Right hindlimb (tissue), 1 donor: ENCODE results near the gene SSRP1.
A peak's percentile ranks its signal among the peaks of the same experiment; 100 is the strongest.
"Not testable (repeated sequence)": the region's sequence is repeated elsewhere in the genome, so short reads cannot be mapped to it uniquely, and the experiment has no call there.

Experiments used
- DNase-seq: peaks from one replicate; pipeline ENCODE4 v3.0.0-alpha.2; 2018

The SSRP1 gene

DNA sequence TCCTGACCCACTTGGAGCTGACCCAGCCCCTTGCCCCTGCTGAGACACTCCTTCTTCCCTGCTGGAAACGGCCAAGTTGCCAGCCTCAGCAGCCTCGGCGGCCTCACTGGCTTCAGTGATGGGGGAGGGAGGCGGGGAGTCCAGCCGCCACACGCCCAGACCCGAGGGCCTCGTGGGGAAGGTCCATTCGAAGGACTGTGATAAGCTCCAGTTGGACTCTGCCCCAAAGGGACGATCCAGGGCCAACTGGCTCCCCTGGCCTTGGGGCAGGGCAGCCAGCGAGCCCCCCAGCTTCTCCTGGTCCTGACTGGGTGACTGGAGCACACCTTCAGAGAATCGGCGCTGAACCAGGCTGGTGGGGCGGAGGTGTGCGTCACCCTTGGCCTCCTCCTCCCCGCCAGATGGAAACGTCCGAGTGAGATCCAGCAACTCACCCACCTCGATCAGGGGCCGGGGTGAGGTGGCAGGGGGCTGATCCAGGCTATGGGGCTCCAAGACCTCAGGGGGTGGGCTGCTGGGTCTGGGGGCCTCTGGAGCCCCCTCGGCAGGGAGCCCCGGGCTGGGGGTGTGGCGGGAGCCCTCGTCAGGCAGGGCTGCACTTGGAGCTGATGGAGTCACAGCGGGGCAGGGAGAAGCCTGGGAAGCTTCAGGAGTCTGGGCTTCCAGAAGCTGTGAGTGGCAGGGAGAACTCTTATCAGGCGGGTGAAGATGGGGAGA is 22.5 kb downstream of the SSRP1 start:
- no peak for DNase-seq

DNA sequence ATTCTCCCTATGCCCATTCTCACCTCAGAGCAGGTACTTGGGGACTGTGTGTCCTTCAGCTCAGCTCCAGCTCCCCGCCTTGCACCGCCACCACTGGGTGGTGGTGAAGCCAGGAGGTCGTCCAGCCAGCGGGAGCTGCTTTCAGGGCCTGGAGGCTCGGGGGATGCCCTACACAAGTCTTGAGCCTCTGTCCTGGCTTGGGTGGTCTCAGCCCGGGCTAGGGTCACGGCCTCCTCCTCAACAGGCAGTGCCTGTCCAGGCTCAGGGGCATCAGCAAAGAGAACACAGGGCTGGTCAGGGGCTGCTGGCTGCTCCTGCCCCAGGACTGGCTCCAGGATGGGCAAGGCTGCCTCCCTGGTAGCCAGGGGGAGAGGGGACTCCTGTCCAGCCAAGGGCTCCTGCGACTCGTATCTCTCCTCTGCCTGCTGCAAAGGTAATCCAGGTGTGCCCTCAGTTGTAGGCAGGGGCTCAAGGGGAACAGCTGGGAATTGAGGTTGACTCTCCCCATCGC is 23.1 kb downstream of the SSRP1 start:
- DNase-seq = no peak

DNA sequence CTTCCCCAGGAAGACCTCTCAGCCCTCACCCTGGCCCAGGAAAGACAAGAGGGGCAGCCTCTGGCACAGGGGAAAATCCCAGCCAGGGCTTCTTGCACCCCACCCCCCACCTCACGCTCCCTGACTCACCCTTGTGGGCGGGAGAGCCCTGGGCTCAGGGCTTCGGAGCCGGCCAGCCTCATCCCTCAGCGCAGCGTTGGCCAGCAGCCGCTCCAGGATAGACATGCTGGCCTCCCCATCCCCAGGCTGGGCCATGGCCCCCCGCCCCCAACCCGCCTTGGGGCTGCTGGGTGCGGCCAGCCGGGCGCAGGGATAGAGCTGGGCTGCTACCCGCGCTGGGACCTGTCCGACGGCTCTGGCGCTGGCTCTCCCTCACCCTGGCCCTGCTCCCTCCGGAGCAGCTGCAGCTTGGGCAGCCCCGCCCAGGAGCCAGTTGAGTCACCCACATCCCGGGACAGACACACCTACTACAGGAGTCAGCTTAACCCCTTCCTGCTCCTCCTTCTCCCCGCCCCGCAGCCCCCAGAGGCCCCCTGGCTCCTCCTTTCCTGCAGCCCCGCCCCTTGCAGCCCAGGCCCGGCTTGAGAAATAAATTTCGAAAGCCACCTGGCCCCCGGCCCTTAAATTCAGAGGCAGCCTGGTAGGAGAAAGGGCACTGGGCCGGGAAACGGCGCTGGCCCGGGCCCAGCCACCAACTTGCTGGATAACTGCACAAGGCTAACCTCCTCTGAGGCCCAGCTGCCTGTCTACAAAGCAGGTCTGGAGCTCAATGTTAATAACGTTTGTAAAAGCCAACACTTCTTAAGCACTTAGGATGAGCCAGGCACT is 24.4 kb downstream of the SSRP1 start:
- DNase-seq = peak; percentile 91

DNA sequence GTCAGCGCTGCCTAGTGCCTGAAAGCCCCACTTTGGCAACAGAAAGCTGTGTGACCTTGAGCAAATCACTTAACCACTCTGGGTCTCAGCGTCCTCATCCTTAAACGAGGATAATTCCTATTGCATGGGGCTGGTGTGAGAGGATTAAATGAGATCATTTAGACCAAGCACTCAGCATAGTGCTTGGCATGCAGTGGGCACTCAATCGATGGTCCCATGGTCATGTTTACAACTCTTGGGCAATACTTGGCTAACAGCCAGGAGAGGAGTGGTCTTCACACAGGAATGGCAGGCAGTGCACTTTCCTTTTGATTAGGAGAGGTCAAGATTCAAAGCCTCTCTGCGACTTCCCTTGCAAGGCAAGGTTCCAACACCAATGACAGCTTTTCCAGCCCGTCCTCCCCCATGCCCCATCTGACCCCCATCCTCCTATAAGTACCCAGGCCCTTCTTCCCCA is 25.0 kb downstream of the SSRP1 start:
- no peak for DNase-seq

DNA sequence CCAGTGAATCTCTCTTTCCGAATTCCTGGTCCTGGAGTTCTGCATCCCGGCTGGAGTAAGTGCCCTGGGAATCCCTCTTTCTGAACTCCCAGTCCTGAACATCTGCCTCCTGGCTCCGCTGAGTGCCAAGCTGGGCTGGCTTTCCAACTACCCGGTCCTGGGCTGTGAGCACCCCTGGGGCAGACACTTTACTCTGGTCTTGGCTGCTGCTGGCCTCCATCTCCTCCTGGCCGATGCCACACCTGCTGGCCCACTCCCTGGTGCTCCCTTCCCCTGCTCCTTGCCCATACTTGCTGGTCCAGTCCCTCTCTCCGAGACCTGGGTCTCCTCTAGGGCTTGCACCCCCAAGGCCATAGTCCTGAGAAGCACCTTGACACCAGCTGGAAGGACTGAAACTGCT is 25.6 kb downstream of the SSRP1 start:
- DNase-seq = no peak

DNA sequence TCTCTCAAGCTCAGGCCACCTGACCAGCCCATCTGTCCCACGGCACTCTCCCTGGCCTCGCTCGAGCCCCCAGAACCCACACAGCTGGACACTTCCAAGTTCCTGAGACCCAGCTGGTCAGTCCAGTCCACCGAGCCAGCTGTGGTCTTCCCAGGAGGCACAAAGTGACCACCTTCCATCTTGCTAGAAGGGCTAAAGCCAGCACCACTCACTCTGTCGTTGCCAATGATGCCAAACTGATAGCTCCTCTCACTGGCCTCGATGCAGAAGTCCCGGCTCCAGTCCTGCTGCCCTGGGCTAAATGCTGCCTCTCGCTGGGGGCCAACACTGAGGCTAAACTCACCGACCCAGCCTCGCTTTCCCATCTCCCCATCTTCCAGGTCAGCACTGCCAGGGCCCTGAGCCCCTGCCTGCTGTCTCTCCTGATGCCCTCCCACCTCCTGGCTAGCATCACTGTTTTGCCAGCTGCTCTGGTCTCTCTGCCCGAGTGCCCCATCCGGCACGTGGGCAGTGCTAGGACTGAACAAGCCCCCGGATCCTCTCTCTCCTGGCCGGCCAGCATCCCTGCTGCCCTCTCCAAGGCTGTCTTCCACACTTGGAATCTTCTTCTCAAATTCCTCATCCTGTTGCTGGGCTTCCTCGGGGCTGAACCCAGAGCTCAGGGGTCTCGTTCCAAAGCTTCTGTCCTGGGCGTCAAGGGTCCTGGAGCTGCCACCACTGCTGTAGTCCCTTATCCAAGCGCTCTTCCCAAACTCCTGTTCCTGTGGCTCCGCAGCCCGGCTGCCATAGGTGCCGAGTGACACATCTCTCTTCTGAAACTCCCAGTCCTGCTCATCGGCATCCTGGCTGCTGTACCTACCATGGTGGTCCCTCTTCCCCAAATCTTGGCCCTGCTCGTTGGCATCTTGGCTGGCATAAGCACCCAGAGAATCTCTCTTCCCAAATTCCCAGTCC is 26.3 kb downstream of the SSRP1 start:
- DNase-seq = no peak

DNA sequence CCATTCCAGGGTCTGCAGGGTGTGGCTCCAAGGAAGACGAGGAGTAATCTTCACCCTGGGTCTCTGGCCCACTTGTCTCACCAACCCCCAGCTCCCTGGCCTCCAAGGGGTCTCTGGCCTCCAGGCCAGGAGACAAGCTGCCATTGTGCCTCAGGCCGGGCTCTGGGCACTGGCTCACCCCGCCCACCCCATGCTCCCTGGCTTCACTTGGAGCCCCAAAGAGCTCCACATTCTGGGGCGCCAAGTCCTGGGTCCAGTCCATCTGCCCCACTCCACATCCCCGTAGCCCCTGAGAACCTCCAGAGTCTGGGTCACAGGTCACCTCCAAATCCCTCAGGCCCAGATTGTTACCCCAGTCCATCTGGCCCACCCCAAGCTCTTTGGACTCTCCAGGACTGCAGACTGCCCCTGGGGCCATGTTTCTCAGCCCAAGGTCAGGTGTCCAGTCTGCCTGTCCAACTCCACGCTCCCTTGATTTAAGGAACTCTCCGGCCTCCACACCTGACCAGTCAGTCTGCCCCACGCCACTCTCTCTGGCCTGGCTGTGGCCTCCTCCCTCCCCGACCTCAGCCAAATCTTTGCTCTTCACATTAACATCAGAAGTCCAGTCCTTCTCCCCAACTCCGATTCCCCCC is 27.1 kb downstream of the SSRP1 start:
- no peak for DNase-seq

DNA sequence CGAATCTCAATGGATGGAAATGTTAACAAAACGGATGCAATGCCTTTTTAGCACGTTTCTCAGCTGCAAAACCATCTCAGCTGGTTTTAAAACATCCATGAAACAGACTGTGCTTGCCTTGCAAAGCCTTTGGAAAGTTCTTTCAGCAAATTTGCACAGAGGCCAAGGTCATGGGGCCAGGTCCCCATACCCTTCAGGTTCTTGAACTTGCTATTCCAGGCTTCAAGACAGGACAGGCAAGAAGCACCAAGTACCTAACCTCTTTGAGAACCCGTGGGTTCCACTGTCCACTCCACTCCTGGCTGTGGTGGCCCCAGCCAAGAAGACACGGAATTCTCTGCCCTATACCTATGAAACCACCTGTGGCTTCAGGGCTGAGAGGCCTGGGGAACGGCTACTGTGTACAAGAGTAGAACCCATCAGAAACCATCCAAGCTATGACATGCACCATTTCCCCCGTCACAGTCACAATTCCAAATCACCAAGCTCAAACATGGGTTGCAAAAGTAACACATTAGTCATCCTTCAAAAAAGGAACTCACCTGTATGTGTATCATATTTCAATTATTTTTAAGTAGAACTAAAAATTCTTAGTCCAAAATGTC is 27.9 kb downstream of the SSRP1 start:
- DNase-seq = no peak

DNA sequence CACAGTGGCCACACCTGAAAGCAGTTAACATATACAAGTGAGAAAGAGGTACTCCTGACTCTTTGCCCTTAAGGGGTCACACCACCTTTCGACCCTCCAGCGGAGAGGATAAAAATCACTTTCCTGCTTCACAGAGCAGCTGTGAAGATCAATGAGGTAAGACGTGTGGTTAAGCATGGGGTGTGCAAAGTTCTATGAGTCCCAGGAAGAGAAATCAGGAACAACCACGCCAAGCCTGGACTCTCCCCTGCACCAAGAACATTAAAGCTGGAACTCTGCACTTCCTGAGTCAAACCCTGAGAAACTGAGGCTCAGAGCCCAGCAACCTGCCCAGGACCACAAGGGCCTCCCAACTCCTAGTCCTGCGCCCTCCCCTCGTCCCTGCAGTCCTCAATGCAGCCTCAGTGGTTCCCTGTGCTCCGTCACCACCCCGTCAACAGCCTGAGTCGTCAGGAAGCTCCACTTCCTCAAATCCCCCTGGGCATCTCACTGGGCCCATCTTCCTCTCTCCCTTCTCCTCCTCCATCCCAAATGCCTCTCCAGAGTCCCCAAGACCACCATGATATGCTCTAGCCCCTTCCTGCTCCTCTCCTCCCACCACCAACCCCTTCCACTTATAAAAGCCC is 28.6 kb downstream of the SSRP1 start:
- no peak for DNase-seq

DNA sequence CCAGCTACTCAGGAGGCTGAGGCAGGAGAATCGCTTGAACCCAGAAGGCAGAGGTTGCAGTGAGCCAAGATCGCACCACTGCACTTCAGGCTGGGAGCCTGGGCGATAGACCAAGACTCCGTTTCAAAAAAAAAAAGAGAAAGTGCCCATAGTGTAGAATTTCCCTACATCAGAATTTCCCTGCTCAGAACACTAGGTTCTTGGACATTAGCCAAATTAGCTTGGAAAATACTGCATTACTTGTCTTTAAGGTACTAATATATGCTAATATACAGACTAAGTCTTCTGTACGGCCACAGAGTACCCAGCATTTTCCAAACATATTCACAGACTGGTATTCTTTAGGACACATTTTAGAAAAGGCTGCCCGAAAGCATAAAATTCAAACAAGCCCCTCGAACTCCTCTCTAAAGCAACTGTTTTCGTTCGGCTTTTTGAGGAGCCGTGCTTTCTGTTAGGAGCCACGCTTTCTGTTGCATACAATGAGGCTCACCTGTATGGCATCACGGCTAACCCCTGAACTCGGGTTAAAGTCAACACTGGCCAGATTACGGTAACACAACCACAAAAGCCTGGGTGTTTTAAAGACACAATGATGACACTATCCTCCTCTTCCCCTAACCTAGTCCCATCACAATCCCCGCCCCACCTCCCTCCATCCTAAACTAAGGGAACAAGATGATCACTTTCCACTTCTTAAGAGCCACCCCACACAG is 29.4 kb downstream of the SSRP1 start:
- no peak for DNase-seq

DNA sequence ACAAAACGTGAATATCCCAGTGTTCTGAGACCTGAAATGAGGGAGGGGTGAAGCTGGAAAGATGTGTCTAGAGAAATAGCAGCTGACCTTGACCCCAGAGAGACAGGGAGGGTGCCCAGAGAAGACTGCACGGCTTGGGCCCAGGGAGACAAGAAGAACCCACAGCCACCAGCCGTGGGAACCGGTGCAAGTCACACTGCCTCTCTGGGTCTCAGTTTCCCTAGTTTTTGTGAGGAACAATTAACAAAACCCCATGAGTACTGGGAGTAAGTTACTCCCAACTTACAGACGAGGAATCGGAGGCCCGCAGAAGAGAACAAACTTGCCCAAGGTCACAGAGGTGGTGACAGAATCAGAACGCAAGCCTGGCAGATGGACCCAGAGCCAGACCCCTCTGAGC is 30.2 kb downstream of the SSRP1 start:
- DNase-seq = no peak

DNA sequence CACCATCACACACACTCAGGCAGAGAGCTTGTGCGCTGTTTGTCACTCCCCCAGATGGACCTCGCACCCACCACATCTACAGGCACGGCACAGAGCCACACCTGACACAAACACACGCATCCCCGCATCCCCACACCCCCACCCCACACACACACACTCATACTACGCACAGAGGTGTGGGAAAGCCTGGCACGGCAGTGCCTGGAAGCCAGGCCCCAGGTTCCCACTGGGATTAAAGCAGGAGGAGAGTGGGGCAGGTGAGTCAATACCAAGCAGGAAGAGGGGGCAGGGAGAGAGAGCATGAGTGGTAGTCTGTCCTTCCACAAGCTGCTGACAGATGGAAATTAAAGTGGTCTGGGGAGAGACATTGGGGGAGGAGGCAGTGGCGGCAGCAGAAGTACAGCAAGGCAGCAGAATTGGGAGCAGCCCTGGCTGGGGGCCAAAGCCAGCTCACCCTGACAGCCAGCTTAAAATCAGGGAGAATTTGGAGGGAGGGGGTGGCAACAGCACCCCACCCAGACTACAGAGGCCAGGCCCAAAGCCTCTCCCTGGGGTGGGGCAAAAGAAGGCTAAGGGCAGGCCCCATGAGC is 31.6 kb downstream of the SSRP1 start:
- no peak for DNase-seq

DNA sequence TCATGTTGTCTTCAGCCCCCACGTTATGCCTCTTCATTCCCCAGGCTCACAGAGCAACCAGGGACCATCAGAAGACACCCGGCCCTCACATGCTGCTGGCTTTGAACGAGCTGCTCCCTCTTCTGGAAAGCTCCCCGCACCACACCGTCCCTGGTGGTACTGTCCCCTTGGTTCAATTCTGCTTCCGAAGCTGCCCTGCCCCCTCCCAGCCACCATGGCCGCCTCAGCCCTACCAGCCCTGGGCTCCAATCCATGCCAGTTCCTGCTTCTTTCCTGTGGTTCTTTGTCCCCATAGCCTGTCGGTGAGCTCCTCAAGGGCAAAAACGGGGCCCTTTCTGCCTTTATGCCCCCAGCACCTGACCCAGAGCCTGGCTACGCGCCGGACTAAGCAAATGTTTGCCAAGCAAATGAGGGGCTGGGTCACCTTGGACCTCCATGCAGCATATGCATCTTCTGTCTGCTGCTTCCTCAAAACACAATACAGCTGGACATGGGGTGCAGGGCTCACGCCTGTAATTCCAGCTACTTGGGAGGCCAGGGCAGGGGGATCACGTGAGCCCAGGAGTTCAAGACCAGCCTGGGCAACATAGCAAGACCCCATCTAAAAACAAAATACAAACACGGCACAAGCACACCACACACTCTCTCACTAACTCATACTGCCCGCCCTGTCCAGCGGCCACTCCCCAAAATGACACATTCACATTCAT is 32.3 kb downstream of the SSRP1 start:
- DNase-seq = no peak

DNA sequence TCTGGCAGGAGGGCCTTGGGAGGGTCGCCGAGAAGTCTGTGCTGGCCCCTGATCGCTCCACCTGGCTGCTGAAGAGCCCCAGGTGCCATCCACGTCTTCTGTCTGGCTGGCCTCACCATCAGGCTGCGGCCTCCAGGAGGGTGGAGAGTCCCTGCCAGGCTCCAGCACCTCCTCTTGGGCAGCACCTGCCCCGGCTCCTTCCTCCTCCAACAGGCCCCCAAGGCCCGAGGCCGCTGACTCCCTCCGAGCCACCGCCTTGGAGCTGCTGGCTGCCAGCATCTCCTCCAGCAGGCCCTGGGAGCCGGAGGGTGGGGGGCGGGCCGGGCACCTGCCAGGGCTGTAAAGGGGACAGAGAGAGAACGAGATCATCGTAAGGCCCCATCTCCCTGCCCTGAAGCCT is 33.2 kb downstream of the SSRP1 start:
- no peak for DNase-seq

DNA sequence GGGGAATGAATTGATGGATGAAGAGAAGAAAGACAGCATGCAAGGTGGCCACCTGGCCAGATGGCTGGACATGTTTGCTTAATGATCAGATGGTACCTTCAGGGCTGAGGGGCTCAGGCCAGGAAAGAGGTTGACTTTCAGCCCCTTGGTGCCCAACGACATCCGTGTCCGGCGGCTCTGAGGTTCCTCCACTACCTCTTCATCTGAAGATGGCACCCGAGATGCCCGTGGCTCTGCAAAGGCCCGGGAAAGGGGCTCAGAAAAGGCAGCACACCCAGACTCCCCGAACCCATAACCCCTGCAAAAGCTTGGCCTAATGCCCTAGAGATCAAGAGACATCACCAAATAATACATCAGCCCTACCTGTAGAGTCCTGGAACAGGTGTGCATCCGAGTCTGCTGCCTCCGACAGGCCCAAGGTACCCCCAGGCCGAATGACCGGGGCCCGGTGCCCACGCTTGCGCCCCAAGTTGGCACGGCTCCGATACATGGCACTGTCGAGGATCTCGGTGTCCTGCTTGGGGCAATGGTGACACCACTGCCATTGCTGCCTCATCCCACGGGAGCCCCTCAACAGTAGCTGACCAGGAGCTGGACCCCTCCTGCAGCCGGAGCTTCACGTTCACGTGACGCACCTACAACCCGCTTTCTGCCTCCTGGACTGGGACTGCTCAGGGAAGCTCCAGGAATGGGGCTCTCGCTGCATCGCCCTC is 33.8 kb downstream of the SSRP1 start:
- no peak for DNase-seq

DNA sequence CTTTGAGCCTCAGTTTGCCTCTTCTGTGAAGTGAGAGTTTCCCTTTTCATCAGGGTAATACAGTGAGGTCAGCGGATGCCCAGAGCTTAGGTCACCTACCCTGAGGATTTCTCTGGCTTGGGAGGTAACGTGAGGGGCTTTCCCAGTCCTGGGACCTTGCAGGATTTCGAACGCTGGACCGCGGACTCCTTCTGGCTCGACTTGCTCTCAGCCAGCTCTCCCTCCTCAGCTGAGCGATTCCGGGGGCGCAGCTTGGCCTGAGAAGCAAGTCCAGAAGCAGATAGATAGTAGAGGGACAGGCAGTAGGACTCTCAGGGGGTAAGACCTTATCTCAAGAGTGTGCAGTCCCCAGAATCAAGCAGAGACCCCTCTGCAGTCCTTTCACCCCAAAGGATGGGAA is 34.9 kb downstream of the SSRP1 start:
- DNase-seq = no peak

DNA sequence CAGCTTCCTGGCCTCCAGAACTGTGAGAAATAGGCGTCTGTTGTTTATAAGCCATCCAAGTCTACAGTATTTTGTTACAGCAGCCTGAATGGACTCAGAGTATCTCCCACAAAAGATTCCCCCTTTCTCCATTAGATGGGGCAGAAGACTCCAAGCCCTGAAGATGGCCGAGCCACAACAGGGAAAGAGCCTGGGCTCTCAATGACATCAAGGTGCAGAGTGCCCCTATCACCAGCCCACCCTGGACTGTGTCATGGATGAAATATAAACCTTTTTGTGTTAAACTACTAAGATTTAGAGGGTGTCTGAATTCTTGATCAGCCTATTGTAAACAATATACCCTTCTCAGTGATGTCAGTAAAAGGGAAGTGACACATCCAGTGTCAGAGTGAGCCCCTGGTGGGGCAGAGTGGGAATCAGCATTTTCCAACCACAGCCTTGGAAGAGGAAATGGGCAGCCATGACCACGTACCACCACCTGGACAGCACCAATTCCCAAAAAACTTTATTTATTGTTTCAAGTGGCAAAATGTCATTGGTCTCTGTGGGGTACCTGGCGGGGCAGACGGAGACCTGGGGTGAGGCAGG is 36.4 kb downstream of the SSRP1 start:
- DNase-seq = no peak

DNA sequence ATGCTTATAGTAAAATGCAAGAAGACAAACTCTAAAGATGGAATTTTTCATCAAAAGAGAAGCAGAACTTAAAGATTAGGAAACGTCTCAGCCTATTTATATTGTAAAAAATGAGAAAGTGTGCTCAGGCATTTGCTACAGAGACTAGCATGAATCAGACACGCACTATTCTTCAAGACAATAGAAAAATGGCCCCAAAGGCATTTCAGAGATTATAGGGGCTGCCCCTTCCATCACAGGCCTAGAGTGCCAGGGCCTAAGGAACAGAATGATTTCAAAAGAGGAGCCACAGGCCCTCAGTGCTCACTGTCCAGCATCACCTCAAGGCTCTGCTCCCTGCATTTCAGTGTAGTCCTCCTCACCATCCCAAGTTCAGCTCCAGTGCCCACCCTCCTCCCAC is 38.5 kb downstream of the SSRP1 start:
- DNase-seq = no peak

DNA sequence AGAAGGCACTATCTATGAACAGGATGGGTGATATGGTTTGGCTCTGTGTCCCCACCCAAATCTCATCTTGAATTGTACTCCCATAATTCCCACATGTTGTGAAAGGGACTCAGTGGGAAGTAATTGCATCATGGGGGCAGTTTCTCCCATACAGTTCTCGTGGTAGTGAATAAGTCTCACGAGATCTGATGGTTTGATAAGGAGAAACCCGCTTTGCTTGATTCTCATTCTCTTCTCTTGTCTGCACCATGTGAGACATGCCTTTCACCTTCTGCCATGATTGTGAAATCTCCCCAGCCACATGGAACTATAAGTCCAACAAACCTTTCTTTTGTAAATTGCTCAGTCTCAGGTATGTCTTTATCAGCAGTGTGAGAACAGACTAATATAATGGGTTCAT is 39.5 kb downstream of the SSRP1 start:
- DNase-seq = not testable (repeated sequence)
